SJSA1 (cell line): ENCODE data around the gene RBM5. TPM values are rescaled to one million over a fixed set of nuclear protein-coding genes. Genes with fewer than 3 reads are reported as not detected.

Source experiments
- DNase-seq, 2 experiments: peaks; one replicate each; pipeline ENCODE4 v3.0.0-alpha.2; 2015 to 2020; ENCODE audit warnings: low spot score in 2 of 2, low read depth in 1 of 2
- H3K27ac ChIP-seq: fragments of 250-450 bp; sonication (Bioruptor Pico); 2 replicates; pipeline ENCODE4 v1.5.1; 2020; ENCODE audit warnings: mild to moderate bottlenecking, moderate library complexity
- H3K27me3 ChIP-seq: fragments of 250-450 bp; sonication (Bioruptor Pico); replicated peaks from 2 replicates; pipeline ENCODE4 v1.5.1; 2020; ENCODE audit warnings: mild to moderate bottlenecking, moderate library complexity
- H3K36me3 ChIP-seq: fragments of 250-450 bp; sonication (Bioruptor Pico); 2 replicates; pipeline ENCODE4 v1.5.1; 2020; ENCODE audit warnings: mild to moderate bottlenecking
- H3K4me1 ChIP-seq: fragments of 250-450 bp; sonication (Bioruptor Pico); replicated peaks from 2 replicates; pipeline ENCODE4 v1.6.1; 2021; ENCODE audit warnings: mild to moderate bottlenecking
- H3K4me3 ChIP-seq: fragments of 250-450 bp; sonication (Bioruptor Pico); 2 replicates; pipeline ENCODE4 v1.5.1; 2020; ENCODE audit warnings: mild to moderate bottlenecking
- H3K9me3 ChIP-seq: fragments of 250-450 bp; sonication (Bioruptor Pico); replicated peaks from 2 replicates; pipeline ENCODE4 v1.5.1; 2020; ENCODE audit warnings: mild to moderate bottlenecking
- total RNA-seq: library from RNA; depleted of rRNA; stranded (reverse); fragments of >200 nt; shearing (Covaris generic); gene quantifications from 2 replicates; pipeline ENCODE4 v1.2.3, GENCODE V29; 2014

Gene RBM5
- total RNA-seq, 1 experiment from 2014 or later, result 84.6 TPM

DNA sequence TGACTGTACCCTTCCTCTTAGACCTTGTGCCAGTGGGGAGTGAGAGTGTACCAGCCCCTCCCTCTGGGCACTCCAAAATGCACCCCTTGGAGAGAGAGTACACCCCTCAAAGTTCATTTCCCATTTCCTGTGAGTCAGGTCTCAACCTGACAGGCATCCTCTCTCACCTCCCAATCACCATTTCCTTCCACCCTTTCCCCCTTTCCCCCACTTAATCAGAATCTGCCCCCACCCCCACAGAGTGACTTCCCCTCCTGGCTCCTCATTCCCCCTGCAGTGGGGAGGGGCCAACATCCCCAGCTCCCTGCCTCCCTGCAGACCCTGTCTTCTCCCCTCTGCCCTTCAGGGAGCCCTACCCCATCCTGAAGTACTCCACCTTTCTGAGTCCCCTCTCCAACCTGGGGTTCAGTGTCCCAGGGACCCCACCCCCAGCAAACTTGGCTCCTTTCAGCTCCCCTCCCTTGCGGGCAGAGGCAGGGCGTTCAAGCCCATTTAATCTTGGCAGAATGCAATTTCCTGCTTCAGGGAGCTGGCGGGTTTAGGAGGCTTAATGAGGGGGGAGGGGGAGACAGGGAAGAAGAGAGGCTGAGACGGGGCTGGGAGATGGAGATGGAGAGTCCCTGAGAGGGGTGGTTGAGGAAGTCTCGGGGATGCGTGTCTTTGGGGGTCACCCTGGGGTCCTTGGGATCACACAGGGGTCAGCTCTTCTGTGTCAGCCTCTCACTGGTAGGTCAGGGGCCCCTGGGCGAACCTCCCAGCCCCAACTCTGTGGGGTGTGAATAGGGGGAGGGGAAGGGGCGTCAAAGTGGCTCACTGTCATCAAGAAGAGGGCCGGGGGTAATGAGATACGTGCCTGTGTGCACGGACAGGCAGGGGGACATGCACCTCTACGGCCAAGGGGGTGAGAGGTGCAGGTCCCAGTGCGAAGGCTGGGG is 49.8 kb downstream of the RBM5 start:
- H3K27ac ChIP-seq, result no peak overlapping the region
- H3K27me3 ChIP-seq, result no peaks in the 10 kb centered on the region
- H3K9me3 ChIP-seq, result no peaks in the 10 kb centered on the region
- DNase-seq, result no peak
- no peak overlapping the region for H3K4me3 ChIP-seq
- H3K4me1 ChIP-seq, result no peaks in the 10 kb centered on the region
- H3K36me3 ChIP-seq, result no peaks in the 10 kb centered on the region

DNA sequence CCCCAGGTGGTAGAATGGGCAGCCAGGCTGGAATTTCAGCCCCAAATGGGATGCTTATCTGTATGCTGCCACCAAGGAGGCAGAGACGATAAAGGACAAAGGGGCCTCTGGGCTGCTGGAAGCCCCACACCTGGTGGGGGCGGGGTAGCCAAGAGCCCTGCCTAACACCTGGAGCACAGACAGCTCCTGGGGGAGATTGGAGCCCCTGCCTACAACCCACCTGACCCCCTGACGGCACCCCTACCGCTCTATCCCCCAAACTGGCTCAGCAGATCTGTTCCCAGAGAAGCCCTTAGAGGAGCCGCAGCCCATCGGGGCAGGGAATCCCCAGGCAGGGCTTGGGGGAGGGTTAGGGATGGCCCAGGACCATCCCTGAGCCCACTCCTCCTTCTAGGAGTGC is 50.6 kb downstream of the RBM5 start:
- Histone ChIP-seq H3K36me3 (no peaks in the 10 kb centered on the region), H3K27ac (no peak overlapping the region), H3K27me3 (no peaks in the 10 kb centered on the region), H3K9me3 (no peaks in the 10 kb centered on the region), H3K4me1 (no peaks in the 10 kb centered on the region), H3K4me3 (no peak overlapping the region)
- DNase-seq, result no peak

DNA sequence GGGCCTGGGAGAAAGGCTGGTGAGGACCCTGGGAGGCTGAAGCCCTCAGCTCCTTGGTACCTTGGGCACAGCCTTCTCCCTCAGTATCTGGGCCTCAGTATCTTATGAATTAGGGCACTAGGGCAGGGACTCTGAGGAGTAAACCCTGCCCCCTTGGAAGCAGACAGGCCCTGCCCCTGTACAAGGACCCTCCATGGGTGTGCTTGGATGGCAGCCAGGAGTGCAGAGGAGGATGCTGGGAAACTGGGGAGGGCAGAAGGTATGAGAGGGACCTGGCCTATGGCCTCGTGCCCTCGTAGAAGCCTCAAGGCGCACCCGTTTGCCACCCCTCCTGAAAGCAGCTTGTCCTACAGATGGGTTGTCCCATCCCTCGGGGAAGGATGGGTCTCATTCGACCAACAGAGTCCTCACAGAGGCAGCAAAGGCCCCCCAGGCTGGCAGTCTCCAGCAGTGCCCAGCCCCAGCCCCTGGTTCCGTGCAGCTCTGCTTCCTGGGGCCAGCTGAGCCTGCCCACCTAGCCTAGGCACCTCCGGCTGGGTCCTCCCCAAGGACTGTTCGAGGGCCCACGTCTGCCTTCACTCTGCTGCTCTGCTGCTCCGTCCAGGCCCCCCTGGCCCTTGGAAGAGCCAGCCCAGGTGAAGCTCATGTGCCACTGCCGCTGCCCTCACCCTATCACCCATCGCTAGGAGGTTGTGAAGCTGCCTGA is 51.2 kb downstream of the RBM5 start:
- H3K27me3 ChIP-seq, result no peaks in the 10 kb centered on the region
- no peaks in the 10 kb centered on the region for H3K36me3 ChIP-seq
- DNase-seq, result no peak
- H3K4me3 ChIP-seq, result no peak overlapping the region
- no peaks in the 10 kb centered on the region for H3K4me1 ChIP-seq
- H3K9me3 ChIP-seq, result no peaks in the 10 kb centered on the region
- no peak overlapping the region for H3K27ac ChIP-seq

DNA sequence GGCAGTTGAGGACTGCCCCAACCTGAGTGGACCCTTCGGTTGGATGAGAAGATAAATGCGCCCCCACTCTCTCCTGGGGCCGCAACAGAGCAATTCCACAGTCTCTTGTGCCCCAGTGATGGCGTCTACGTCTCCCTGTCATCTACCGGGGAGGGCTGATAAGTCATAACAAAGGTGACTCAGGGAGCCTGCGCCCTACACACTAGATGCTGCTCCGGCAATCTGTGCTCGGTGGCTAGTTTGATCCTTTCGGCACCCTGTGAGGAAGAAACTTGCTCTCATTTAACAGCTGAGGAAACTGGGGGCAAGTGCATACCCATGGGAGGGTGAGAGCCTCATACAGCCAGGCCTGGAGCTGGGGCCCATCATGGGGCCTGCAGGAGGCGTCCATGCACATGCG is 52.3 kb downstream of the RBM5 start:
- H3K36me3 ChIP-seq, result no peaks in the 10 kb centered on the region
- no peaks in the 10 kb centered on the region for H3K4me1 ChIP-seq
- DNase-seq, result no peak
- no peaks in the 10 kb centered on the region for H3K9me3 ChIP-seq
- no peaks in the 10 kb centered on the region for H3K27me3 ChIP-seq
- H3K4me3 ChIP-seq, result no peak overlapping the region
- no peak overlapping the region for H3K27ac ChIP-seq

DNA sequence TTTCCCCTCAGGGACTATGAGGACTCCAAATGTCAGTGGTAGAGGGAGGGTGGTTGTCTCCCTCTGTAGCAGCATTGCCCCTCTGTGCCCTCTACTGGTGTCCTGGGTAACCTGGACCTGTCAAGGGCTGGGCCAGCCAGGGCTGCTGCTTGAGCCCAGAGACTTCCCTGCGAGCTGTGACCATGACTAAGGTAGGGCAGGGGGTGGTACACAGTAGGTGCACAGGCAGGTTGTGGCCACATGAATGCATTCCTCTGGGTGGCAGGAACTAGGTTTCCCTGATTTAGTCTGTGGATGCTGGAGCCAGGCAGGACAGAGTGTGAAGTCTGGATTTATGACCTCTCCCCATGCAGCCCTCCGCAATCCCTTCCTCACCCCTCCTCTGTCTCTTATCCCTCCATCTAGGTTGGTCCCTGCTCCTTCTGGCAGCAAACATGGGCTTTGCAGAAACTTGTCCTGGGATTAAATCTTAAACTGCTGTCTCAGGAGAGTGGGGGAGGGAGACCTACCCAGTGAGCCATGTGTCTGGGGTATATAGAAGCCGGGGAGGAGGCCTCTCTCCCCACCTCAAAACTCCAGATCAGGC is 57.7 kb downstream of the RBM5 start:
- Histone ChIP-seq H3K9me3 (no peaks in the 10 kb centered on the region), H3K27me3 (no peaks in the 10 kb centered on the region), H3K4me3 (no peak overlapping the region), H3K4me1 (no peaks in the 10 kb centered on the region), H3K27ac (no peak overlapping the region), H3K36me3 (no peaks in the 10 kb centered on the region)
- DNase-seq, result no peak

DNA sequence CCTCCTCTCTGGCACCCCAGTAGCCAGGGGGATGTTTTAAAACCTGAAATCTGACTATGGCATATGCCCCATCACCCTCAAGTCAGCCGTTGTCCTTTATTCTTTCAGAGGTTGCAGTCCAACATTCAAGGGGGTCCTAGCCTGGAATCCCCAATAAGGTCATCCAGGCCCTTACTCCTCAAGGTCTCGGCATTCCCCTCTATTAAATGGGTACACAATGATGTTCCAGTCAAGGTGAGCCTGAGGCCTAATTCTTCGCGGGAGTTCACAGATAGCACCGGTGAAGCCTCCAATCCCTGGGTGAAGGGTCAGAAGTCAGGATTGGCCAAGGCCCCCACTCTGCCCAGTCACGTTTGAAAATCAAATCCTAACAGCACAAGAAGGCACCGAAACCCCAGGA is 58.3 kb downstream of the RBM5 start:
- Histone ChIP-seq H3K27ac (no peak overlapping the region), H3K4me3 (no peak overlapping the region), H3K36me3 (no peaks in the 10 kb centered on the region), H3K4me1 (no peaks in the 10 kb centered on the region), H3K9me3 (no peaks in the 10 kb centered on the region), H3K27me3 (no peaks in the 10 kb centered on the region)
- DNase-seq, result no peak

DNA sequence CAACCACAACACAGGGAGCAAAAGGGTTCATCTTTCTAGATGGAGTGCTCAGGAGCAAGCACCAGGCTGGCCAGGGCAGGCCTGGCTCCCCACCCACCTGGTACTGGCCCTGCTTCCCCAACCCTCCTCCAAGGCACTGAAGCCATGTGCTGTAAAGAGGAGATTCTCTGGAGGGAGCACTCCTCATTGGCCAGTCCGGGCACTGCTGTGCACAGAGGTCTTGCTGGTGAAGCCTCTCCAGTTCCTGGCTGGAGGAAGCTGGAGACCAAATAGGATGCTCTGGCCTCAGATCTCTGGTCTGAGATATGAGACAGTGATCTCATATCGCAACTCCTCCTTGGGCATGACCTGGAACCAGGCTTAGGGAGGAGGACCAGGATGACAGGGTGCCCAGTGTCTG is 58.7 kb downstream of the RBM5 start:
- no peaks in the 10 kb centered on the region for H3K36me3 ChIP-seq
- H3K4me1 ChIP-seq, result no peaks in the 10 kb centered on the region
- H3K27me3 ChIP-seq, result no peaks in the 10 kb centered on the region
- DNase-seq, result no peak
- no peaks in the 10 kb centered on the region for H3K9me3 ChIP-seq
- H3K27ac ChIP-seq, result no peak overlapping the region
- no peak overlapping the region for H3K4me3 ChIP-seq

DNA sequence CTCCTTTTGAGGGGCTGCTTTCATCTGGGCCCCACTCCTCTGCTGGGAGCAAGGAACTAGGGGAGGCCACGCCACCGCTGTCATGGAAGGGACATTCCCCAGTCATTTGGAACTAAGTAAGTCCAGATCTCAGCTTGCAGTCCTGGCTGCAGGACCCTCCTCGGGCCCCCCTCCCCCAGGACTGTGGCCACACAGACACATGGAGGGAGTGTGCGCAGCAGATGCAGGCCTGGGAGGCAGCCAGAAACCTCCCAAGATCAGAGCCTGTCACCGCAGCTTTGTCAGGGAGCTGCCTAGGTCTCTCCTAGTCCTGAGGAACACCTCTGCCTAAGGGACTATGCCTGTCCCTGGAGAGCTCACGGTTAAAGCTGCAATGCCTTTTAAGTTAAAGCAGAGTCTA is 59.1 kb downstream of the RBM5 start:
- H3K9me3 ChIP-seq, result no peaks in the 10 kb centered on the region
- H3K4me3 ChIP-seq, result no peak overlapping the region
- H3K27me3 ChIP-seq, result no peaks in the 10 kb centered on the region
- no peaks in the 10 kb centered on the region for H3K4me1 ChIP-seq
- no peak overlapping the region for H3K27ac ChIP-seq
- no peak for DNase-seq
- H3K36me3 ChIP-seq, result no peaks in the 10 kb centered on the region

DNA sequence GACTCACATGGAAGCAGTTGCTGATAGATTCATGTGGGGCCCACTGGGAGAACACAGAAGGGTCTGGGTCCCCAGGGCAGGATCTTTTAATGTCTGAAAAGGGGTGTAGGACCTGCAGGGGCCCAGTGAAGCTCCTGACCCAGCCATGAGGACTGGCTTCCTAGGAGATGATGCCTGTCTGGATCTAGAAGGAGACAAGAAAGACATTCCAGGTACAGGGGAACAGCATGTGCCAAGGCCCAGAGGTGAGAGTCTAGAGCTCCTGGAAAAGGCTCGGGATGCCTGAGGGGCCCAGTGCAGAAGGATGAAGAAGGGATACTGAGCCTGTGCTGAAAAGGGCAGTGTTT is 61.7 kb downstream of the RBM5 start:
- H3K27ac ChIP-seq, result no peak overlapping the region

DNA sequence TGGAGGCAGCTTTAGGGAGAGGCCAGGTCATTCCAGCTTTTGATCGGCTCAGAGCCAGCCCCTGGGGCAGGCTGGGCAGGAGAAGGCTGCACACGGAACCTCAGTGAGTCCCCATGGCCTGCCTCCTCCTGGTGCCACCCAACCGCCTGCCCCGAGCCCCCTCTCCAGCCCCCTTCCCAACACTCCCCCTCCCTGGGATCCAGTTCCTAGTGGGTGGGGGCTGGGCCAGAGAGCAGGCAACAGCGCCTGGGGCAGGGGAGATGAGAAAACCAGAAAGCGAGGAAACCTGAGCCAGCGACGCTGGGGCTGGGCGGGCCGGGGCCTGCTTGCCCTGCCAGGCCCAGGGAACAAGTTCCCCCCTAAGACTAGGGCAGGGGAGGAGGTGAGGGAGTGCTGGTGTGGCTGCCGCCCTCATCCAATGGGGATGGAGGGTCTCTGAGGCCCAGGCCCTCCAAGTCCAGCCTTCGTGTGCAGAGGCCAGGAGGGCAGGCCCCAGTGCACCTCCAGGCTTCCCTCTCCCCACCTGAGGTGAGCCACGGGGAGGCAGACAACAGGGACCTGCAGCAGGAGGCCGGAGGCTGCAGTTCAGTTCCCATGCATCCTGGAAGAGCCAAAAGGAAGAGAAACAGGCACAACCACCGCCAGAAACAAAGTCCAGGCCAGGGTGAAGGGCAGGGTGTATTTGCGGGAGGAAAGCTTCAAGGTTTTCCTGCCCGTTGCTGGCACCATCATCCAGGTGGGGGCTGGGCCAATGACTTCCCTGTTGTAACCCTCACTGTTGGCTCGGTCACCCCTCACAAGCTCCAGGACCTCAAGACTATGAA is 62.4 kb downstream of the RBM5 start:
- Histone ChIP-seq H3K4me3 (no peak overlapping the region), H3K27me3 (peaks cover 17% of the 10 kb centered on the region), H3K4me1 (peaks cover 11% of the 10 kb centered on the region), H3K27ac (no peak overlapping the region), H3K36me3 (no peaks in the 10 kb centered on the region), H3K9me3 (no peaks in the 10 kb centered on the region)
- DNase-seq, result no peak

More for the DNA sequence above, 61.7 kb downstream of the RBM5 start:
- H3K27me3 ChIP-seq, result peaks cover 10% of the 10 kb centered on the region
- H3K36me3 ChIP-seq, result no peaks in the 10 kb centered on the region
- DNase-seq, result no peak
- peaks cover 5% of the 10 kb centered on the region for H3K4me1 ChIP-seq
- no peak overlapping the region for H3K4me3 ChIP-seq
- no peaks in the 10 kb centered on the region for H3K9me3 ChIP-seq

DNA sequence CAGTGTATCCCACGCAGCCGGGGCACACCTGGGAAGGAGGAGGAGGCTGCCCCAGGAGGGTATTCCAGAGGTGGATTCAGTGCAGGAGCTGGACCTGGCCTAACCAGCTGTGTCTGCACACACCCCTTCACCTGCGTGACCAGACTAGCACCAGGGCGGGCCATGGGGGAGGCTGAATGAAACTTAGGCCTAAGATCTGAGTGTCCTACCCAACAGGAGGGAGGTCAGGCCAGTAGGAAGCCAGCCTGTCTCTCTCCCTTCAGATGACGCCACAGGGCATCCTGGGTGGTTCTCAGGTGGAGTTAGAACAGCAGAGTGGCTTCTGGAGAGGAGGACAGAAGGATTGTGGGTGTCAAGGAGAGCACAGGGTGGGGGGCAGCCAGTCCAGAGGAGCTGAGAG is 63.0 kb downstream of the RBM5 start:
- peaks cover 11% of the 10 kb centered on the region for H3K4me1 ChIP-seq
- no peak overlapping the region for H3K27ac ChIP-seq
- no peaks in the 10 kb centered on the region for H3K36me3 ChIP-seq
- H3K27me3 ChIP-seq, result peaks cover 23% of the 10 kb centered on the region
- DNase-seq, result no peak
- H3K4me3 ChIP-seq, result no peak overlapping the region
- no peaks in the 10 kb centered on the region for H3K9me3 ChIP-seq

DNA sequence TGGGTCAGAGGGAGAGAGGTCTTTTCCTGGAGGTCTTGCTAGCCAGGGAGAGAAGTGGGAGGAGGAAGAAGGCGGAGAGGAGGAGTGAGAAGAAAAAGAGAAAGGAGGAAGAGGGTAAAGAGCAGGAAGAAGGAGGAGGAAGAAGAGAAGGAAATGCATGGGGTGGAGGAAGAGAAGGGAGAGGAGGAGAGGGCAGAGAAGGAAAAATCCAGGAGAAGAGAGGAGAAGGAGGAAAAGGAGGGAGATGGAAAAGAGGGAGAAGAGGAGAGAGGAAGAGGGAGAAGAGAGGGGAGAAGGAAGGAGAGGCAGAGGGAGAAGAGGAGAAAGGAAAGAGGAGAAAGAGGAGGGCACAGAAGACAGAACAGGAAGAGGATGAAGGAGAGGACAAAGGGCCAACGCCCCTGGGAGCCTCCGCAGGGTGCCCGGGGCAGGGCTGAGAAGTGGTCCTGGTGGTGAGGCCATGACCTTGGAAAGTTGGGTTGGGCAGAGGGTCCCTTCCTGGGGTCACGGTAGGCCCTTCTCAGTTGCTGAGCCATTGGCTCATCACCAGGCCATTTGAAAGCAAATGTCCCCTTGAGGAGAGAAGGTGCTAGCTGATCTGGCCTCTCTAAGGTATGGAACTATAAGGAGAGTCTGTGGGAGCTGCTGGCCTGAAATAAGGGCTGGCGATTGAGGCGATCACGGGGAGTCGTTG is 65.2 kb downstream of the RBM5 start:
- peaks cover 23% of the 10 kb centered on the region for H3K27me3 ChIP-seq
- H3K4me1 ChIP-seq, result peaks cover 11% of the 10 kb centered on the region
- H3K27ac ChIP-seq, result no peak overlapping the region

DNA sequence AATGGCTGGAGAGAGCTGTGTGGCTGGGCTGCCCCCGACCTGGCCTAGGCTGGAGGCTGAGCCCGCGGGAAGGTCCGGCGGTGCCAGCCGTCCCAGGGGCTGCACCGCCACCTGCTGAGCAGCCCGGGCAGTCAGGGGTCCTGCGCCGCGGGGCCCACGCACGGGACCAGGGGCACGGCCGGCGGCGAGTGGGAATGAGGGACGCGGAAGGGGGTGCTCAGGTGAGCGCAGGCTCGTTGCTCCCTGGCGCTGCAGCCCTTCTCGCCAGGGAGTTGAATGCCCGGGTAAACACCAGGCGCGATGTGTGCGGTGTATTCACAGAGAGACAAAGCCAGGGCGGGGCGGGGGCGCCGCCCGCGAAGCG is 65.7 kb downstream of the RBM5 start:
- Histone ChIP-seq H3K27ac (no peak overlapping the region), H3K27me3 (peaks cover 23% of the 10 kb centered on the region), H3K4me3 (no peak overlapping the region), H3K36me3 (no peaks in the 10 kb centered on the region), H3K4me1 (peaks cover 11% of the 10 kb centered on the region), H3K9me3 (no peaks in the 10 kb centered on the region)
- no peak for DNase-seq

More for the DNA sequence above, 65.2 kb downstream of the RBM5 start:
- no peak for DNase-seq
- Histone ChIP-seq H3K36me3 (no peaks in the 10 kb centered on the region), H3K9me3 (no peaks in the 10 kb centered on the region), H3K4me3 (no peak overlapping the region)
